ENCODE measurements around the gene PSMF1. TPM values are rescaled to one million over a fixed set of nuclear protein-coding genes. Genes with fewer than 3 reads are reported as not detected.

The PSMF1 gene
- total RNA-seq, 2 donors from 2014 or later = 86.7 to 116 TPM

DNA sequence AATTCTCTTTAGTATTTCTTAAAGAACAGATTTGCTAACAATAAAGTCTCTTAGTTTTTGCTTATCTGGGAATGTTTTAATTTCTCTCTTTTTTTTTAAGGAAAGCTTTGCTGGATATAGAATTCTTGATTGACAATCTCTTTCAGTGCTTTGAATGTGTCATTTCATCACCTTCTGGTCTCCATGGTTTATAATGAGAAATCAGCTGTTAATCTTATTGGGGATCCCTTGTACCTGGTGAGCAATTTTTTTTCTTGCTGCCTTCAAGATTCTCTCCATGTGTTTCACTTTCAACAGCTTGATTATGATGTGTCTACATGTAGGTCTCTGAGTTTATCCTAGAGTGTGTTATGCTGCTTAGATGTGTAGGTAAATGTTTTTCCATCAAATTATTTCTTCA lies 16.4 kb upstream of the PSMF1 start:
- TF ChIP-seq, protein P1, sequence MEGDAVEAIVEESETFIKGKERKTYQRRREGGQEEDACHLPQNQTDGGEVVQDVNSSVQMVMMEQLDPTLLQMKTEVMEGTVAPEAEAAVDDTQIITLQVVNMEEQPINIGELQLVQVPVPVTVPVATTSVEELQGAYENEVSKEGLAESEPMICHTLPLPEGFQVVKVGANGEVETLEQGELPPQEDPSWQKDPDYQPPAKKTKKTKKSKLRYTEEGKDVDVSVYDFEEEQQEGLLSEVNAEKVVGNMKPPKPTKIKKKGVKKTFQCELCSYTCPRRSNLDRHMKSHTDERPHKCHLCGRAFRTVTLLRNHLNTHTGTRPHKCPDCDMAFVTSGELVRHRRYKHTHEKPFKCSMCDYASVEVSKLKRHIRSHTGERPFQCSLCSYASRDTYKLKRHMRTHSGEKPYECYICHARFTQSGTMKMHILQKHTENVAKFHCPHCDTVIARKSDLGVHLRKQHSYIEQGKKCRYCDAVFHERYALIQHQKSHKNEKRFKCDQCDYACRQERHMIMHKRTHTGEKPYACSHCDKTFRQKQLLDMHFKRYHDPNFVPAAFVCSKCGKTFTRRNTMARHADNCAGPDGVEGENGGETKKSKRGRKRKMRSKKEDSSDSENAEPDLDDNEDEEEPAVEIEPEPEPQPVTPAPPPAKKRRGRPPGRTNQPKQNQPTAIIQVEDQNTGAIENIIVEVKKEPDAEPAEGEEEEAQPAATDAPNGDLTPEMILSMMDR (IDR thresholded peaks at IDR 0.05) = no peak
- H3K27ac ChIP-seq = no peak overlapping the region
- H3K9me3 ChIP-seq = peaks cover 7% of the 10 kb centered on the region
- H3K4me1 ChIP-seq (ENCODE audit: control insufficient read depth in 1 of 2, low read depth in 2 of 2) = no peaks in the 10 kb centered on the region
- ATAC-seq (ENCODE audit: insufficient number of reproducible peaks, low FRiP score, low read depth) = no peak
- no peak overlapping the region for H3K4me3 ChIP-seq
- no peaks in the 10 kb centered on the region for H3K27me3 ChIP-seq (replicated peaks; ENCODE audit: insufficient read depth)
- no peak for DNase-seq (ENCODE audit: low spot score)
- H3K36me3 ChIP-seq = no peaks in the 10 kb centered on the region

- no peak for DNase-seq (ENCODE audit: low spot score)
- Histone ChIP-seq H3K36me3 (no peaks in the 10 kb centered on the region), H3K27ac (no peak overlapping the region), H3K4me3 (no peak overlapping the region), H3K27me3 (replicated peaks; ENCODE audit: insufficient read depth) (no peaks in the 10 kb centered on the region), H3K9me3 (peaks cover 7% of the 10 kb centered on the region), H3K4me1 (ENCODE audit: control insufficient read depth in 1 of 2, low read depth in 2 of 2) (no peaks in the 10 kb centered on the region)
- no peak for ATAC-seq (ENCODE audit: insufficient number of reproducible peaks, low FRiP score, low read depth)
- TF ChIP-seq, protein P1 (IDR thresholded peaks at IDR 0.05) = no peak
Measured at GRCh38 chr20:1103751-1104150, 14.7 kb upstream of the PSMF1 start.

DNA sequence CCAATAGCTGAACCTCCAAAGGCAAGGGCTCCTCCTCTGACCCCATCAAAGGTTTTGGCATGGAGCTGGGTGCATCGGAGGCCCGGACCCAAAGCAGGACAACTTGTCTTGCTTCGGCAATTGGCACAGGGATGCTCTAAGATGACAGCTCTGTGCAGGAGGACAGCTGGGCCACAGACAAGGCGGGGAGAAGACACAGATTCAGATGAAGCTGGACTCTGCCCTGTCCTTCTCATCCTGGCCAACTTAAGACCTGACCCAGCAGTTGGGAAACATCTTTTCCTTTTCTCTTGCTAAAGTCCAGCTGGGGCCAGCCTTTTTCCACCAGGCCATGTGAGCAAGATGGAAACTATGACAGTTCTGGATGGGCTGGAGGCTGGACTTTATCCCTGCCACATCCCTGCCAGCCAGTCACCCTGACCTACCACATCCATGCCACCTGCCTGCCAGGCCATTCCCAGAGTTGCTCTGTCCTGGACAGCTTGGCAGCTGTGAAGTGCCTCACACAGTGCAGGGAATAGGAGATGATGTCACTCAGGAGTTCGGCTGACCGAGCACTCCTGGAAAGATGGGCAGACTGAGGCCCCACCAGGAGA lies 12.7 kb upstream of the PSMF1 start:
- Histone ChIP-seq H3K27ac (no peak overlapping the region), H3K9me3 (peaks cover 7% of the 10 kb centered on the region), H3K4me1 (ENCODE audit: control insufficient read depth in 1 of 2, low read depth in 2 of 2) (no peaks in the 10 kb centered on the region), H3K4me3 (no peak overlapping the region), H3K27me3 (replicated peaks; ENCODE audit: insufficient read depth) (no peaks in the 10 kb centered on the region), H3K36me3 (no peaks in the 10 kb centered on the region)
- ATAC-seq (ENCODE audit: insufficient number of reproducible peaks, low FRiP score, low read depth) (no peak), DNase-seq (ENCODE audit: low spot score) (no peak)
- TF ChIP-seq, protein P1 (IDR thresholded peaks at IDR 0.05) = no peak

DNA sequence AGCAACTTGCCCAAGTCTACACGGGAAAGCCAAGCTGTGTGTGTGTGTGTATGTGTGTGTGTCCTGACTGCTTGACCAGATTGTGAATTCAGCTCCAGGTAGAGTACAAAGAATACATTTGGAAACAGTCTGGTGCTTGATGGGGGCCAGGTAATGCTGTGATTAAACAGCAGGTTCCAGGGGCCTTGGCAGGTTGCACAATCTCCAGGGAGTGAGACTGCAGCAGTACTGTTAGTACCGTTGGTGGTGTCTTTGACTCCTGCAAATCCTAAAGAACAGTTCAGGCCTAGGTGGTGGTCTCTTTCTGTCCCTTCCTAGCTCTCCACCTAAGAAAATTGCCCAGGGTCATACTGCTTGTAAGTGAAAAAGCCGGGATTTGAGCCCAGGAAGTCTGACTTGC lies 11.2 kb upstream of the PSMF1 start:
- Histone ChIP-seq H3K27me3 (replicated peaks; ENCODE audit: insufficient read depth) (no peaks in the 10 kb centered on the region), H3K27ac (no peak overlapping the region), H3K4me1 (ENCODE audit: control insufficient read depth in 1 of 2, low read depth in 2 of 2) (no peaks in the 10 kb centered on the region), H3K9me3 (peaks cover 7% of the 10 kb centered on the region), H3K4me3 (no peak overlapping the region), H3K36me3 (no peaks in the 10 kb centered on the region)
- TF ChIP-seq, protein P1 (IDR thresholded peaks at IDR 0.05) = no peak
- ATAC-seq (ENCODE audit: insufficient number of reproducible peaks, low FRiP score, low read depth) (no peak), DNase-seq (ENCODE audit: low spot score) (no peak)

GRCh38 chr20:1108437-1108920 lies 9.9 kb upstream of the PSMF1 start:
- no peaks in the 10 kb centered on the region for H3K36me3 ChIP-seq
- no peak for DNase-seq (ENCODE audit: low spot score)
- no peaks in the 10 kb centered on the region for H3K27me3 ChIP-seq (replicated peaks; ENCODE audit: insufficient read depth)
- no peak overlapping the region for H3K4me3 ChIP-seq
- TF ChIP-seq, protein P1 (IDR thresholded peaks at IDR 0.05) = peak; percentile 50
- H3K4me1 ChIP-seq (ENCODE audit: control insufficient read depth in 1 of 2, low read depth in 2 of 2) = no peaks in the 10 kb centered on the region
- no peak for ATAC-seq (ENCODE audit: insufficient number of reproducible peaks, low FRiP score, low read depth)
- no peaks in the 10 kb centered on the region for H3K9me3 ChIP-seq
- no peak overlapping the region for H3K27ac ChIP-seq
